Measurements from ENCODE around the gene AGPAT3.

DNA sequence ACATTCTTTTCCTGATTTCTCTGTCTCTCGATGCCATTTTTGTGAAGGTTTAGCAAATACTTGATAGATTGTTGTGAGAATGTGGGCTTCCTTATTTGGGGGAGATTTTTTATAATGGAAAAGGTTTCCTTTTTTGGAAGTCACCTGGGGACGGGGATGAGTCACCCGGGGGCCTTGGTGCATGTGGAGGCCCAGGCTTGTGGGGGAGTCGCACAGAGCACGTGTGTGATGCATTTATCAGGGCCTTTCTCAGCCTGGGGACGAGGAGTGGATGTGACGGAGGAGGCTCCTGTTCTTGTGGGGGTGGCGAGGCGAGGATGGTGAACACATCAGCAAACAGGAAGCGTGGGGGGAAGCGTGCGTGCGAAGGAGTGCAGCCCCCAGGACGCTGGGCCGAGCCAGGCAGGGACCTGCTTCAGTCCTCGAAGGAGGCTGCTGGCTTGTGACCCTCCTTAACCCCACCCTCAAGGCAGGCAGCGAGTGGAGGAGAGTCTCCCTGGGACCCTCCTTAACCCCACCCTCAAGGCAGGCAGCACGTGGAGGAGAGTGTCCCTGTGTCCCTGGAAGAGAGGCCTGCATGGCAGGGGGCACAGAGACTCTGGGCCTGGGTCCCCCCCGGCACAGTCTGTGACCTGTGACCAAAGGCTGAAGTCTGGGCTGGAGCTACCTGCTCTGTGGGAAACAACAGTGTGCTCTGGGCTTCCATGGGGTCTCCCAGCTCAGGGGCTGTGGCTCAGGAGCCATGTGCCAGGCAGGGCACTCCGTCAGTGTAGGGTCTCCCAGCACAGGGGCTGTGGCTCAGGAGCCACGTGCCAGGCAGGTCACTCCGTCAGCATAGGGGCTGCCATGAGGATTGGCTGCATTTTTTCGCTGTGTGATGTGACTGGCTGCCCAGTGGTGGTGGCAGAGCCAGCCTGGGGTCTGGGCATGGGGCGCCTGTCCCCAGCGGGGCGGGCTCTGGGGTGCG lies 57.2 kb downstream of the AGPAT3 start:
- no peak for TF ChIP-seq POLR2A (IDR thresholded peaks at IDR 0.05)
- TF ChIP-seq, protein P1, sequence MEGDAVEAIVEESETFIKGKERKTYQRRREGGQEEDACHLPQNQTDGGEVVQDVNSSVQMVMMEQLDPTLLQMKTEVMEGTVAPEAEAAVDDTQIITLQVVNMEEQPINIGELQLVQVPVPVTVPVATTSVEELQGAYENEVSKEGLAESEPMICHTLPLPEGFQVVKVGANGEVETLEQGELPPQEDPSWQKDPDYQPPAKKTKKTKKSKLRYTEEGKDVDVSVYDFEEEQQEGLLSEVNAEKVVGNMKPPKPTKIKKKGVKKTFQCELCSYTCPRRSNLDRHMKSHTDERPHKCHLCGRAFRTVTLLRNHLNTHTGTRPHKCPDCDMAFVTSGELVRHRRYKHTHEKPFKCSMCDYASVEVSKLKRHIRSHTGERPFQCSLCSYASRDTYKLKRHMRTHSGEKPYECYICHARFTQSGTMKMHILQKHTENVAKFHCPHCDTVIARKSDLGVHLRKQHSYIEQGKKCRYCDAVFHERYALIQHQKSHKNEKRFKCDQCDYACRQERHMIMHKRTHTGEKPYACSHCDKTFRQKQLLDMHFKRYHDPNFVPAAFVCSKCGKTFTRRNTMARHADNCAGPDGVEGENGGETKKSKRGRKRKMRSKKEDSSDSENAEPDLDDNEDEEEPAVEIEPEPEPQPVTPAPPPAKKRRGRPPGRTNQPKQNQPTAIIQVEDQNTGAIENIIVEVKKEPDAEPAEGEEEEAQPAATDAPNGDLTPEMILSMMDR (IDR thresholded peaks at IDR 0.05), result no peak
